Sigmoid colon (tissue), 7 donors: ENCODE results near the gene MEPE. TPM values are rescaled to one million over a fixed set of nuclear protein-coding genes. Genes with fewer than 3 reads are reported as not detected.

Source experiments
- DNase-seq: peaks from one replicate; pipeline ENCODE4 v3.0.0-alpha.2; 2019
- H3K27ac ChIP-seq, 4 donors: fragments of 200-600 bp; sonication (generic); one replicate each; pipeline ENCODE4 v1.5.1; 2016 to 2019; ENCODE audit warnings: mild to moderate bottlenecking in 1 of 4
- H3K27me3 ChIP-seq, 3 donors: fragments of 200-600 bp; sonication (generic); one replicate each; pipeline ENCODE4 v1.5.1; 2019; ENCODE audit warnings: mild to moderate bottlenecking in 1 of 3
- H3K36me3 ChIP-seq, 4 donors: fragments of 200-600 bp; sonication (generic); one replicate each; pipeline ENCODE4 v1.5.1; 2016 to 2019
- H3K4me1 ChIP-seq, 4 donors: fragments of 200-600 bp; sonication (generic); one replicate each; pipeline ENCODE4 v1.5.1; 2017 to 2019
- H3K4me3 ChIP-seq, 4 donors: fragments of 200-600 bp; sonication (generic); one replicate each; pipeline ENCODE4 v1.5.1; 2017 to 2019; ENCODE audit warnings: mild to moderate bottlenecking in 2 of 4, moderate library complexity in 1 of 4
- H3K9me3 ChIP-seq, 4 donors: fragments of 200-600 bp in 3 of 4; sonication (generic) in 3 of 4; one replicate each; pipeline versions ENCODE4 v1.5.1 to v1.6.1; 2013 to 2019
- CTCF ChIP-seq, 4 experiments: fragments of 450-650 bp in 3 of 4; fragments of 200-600 bp in 1 of 4; IDR thresholded peaks; one replicate each; pipeline ENCODE4 v1.5.1; 2016 to 2019; ENCODE audit warnings: antibody characterized with exemption in 4 of 4, mild to moderate bottlenecking in 3 of 4, moderate library complexity in 2 of 4
- EP300 ChIP-seq, 4 donors: sonication (generic); formaldehyde crosslinking; IDR thresholded peaks; one replicate each; pipeline ENCODE4 v1.6.1; 2017; ENCODE audit warnings: antibody characterized with exemption in 4 of 4
- POLR2A ChIP-seq, 2 donors: fragments of 450-650 bp; IDR thresholded peaks; one replicate each; pipeline ENCODE4 v1.6.1; 2016; ENCODE audit warnings: antibody characterized with exemption in 2 of 2, mild to moderate bottlenecking in 2 of 2, moderate library complexity in 2 of 2
- POLR2AphosphoS5 ChIP-seq, 4 donors: sonication (generic); formaldehyde crosslinking; IDR thresholded peaks; one replicate each; pipeline ENCODE4 v1.6.1; 2017; ENCODE audit warnings: antibody characterized with exemption in 4 of 4
- WGBS, 2 donors: extraction: QIAGEN DNeasy Blood & Tissue Kit; methylation state at CpG; one replicate each; pipeline ENCODE4 v1.1.7; 2013; 5-methylcytosine and 5-hydroxymethylcytosine counted together
- intact Hi-C: fragments of 100-400 bp; cut with DNase I; formaldehyde crosslinking; loops from one replicate; pipeline ENCODE4 v1.15.1; 2023
- polyA plus RNA-seq, 3 donors: library from polyadenylated mRNA; stranded (reverse); fragments of 200-250 nt; gene quantifications; one replicate each; pipeline ENCODE4 v1.2.3, GENCODE V29; 2013
- total RNA-seq, 4 donors: library from RNA; depleted of rRNA; stranded (reverse); fragments of >200 nt; gene quantifications; one replicate each; pipeline ENCODE4 v1.1.0, GENCODE V29; 2016
- donor health status: healthy with polysubstance abuse.
- donor health status: Bipolar disorder and iron deficiency.
- donor health status: healthy.

MEPE gene
- total RNA-seq = not detected
- not detected for polyA plus RNA-seq

- intact Hi-C loops = loop anchor here (10.0 kb wide), 1 partner anchor 368 kb away; no protein-coding TSS in a partner anchor
- Histone ChIP-seq H3K27me3 (no peaks in the 10 kb centered on the region), H3K4me1 (no peaks in the 10 kb centered on the region), H3K27ac (no peak within 1 kb of the TSS), H3K4me3 (no peak within 1 kb of the TSS), H3K9me3 (no peaks in the 10 kb centered on the region), H3K36me3 (no peaks in the 10 kb centered on the region)
- TF ChIP-seq POLR2AphosphoS5 (IDR thresholded peaks at IDR 0.05) (no peak), CTCF (IDR thresholded peaks at IDR 0.05) (no peak), EP300 (IDR thresholded peaks at IDR 0.05) (no peak), POLR2A (IDR thresholded peaks at IDR 0.05) (no peak)
- WGBS, 2 donors = 72 to 95% methylated on average over 2 of the region's 2 CpGs
- DNase-seq = no peak
Observed at GRCh38 chr4:87832669-87833068, at the start of gene MEPE. MEPE (plus strand) TSS chr4:87832969; CDS start chr4:87834715, 1,746 bp downstream.

- no peak for TF ChIP-seq POLR2A (IDR thresholded peaks at IDR 0.05)
- WGBS, 2 donors = 90 to 91% methylated on average over 2 of the region's 2 CpGs
- Histone ChIP-seq H3K36me3 (no peaks in the 10 kb centered on the region), H3K4me3 (no peak overlapping the region), H3K9me3 (no peaks in the 10 kb centered on the region), H3K4me1 (no peaks in the 10 kb centered on the region), H3K27me3 (no peaks in the 10 kb centered on the region), H3K27ac (no peak overlapping the region)
- no peak for DNase-seq
- intact Hi-C loops = no loop called here
Observed at GRCh38 chr4:87783781-87784180, 49.0 kb upstream of the MEPE start.

- DNase-seq = no peak
- H3K9me3 ChIP-seq = no peaks in the 10 kb centered on the region
Observed at GRCh38 chr4:87785731-87786509, 46.8 kb upstream of the MEPE start.

GRCh38 chr4:87799301-87800113, 33.3 kb upstream of the MEPE start, which contains the start of gene IBSP:
IBSP (plus strand) TSS chr4:87799554; CDS start chr4:87802362, 2,808 bp downstream.
- no peak within 1 kb of the TSS for H3K27ac ChIP-seq
- H3K27me3 ChIP-seq = no peaks in the 10 kb centered on the region
- no peak for TF ChIP-seq POLR2A (IDR thresholded peaks at IDR 0.05)
- no peak for TF ChIP-seq POLR2AphosphoS5 (IDR thresholded peaks at IDR 0.05)
- TF ChIP-seq CTCF (IDR thresholded peaks at IDR 0.05) = no peak
- H3K36me3 ChIP-seq = no peaks in the 10 kb centered on the region
- H3K4me3 ChIP-seq = no peak within 1 kb of the TSS
- no peaks in the 10 kb centered on the region for H3K4me1 ChIP-seq
- no peak for DNase-seq
- no peaks in the 10 kb centered on the region for H3K9me3 ChIP-seq
- WGBS, 2 donors = 38 to 54% methylated on average over 4 of the region's 4 CpGs
- intact Hi-C loops = no loop called here

More at GRCh38 chr4:87785731-87786509, 46.8 kb upstream of the MEPE start:
- Histone ChIP-seq H3K4me3 (no peak overlapping the region), H3K27me3 (no peaks in the 10 kb centered on the region), H3K36me3 (no peaks in the 10 kb centered on the region), H3K4me1 (no peaks in the 10 kb centered on the region), H3K27ac (no peak overlapping the region)
- TF ChIP-seq EP300 (IDR thresholded peaks at IDR 0.05) (no peak), POLR2AphosphoS5 (IDR thresholded peaks at IDR 0.05) (no peak), POLR2A (IDR thresholded peaks at IDR 0.05) (no peak), CTCF (IDR thresholded peaks at IDR 0.05) (no peak)
- WGBS, 2 donors = 86 to 87% methylated on average over 15 of the region's 15 CpGs
- intact Hi-C loops = no loop called here

GRCh38 chr4:87802858-87803257, 29.9 kb upstream of the MEPE start:
- no peak overlapping the region for H3K27ac ChIP-seq
- intact Hi-C loops = no loop called here
- H3K4me3 ChIP-seq = no peak overlapping the region
- TF ChIP-seq POLR2A (IDR thresholded peaks at IDR 0.05) = no peak
- TF ChIP-seq CTCF (IDR thresholded peaks at IDR 0.05) = no peak
- no peak for TF ChIP-seq POLR2AphosphoS5 (IDR thresholded peaks at IDR 0.05)
- TF ChIP-seq EP300 (IDR thresholded peaks at IDR 0.05) = no peak
- H3K27me3 ChIP-seq = no peaks in the 10 kb centered on the region
- H3K36me3 ChIP-seq = no peaks in the 10 kb centered on the region
- no peaks in the 10 kb centered on the region for H3K9me3 ChIP-seq
- no peak for DNase-seq
- H3K4me1 ChIP-seq = no peaks in the 10 kb centered on the region
